Measurements from ENCODE around the gene CHD2. TPM values are rescaled to one million over a fixed set of nuclear protein-coding genes. Genes with fewer than 3 reads are reported as not detected.

The CHD2 gene
- total RNA-seq, 1 experiment from 2014 or later = 63.3 TPM

DNA sequence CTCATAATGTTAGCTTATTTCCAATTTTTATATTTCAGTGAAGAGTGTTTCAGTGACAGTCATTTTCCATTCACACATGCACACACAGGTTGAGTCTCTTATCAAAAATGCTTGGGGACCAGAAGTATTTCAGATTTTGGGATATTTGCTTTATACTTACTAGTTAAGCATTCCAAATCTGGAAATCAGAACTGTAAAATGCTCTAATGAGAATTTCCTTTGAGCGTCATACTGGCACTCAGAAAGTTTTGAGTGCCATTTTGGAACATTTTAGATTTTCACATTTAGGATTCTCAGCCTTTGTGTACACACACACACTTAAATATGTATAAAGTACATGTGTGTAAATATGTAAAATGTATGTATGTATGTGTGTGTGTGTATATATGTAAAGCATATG lies 71.0 kb downstream of the CHD2 start:
- no peak overlapping the region for H3K18ac ChIP-seq (ENCODE audit: insufficient read length, low read depth, low read length)
- DNase-seq = no peak

More for the DNA sequence above, 71.0 kb downstream of the CHD2 start:
- H3K9me3 ChIP-seq (ENCODE audit: control insufficient read depth, low read depth, low read length) = no peaks in the 10 kb centered on the region
- no peak overlapping the region for H2BK5ac ChIP-seq (ENCODE audit: insufficient read length, low read length)
- H2AK5ac ChIP-seq (ENCODE audit: insufficient read length, low read length) = no peak overlapping the region
- H3K4ac ChIP-seq (ENCODE audit: low read depth, low read length) = no peak overlapping the region
- H3K79me1 ChIP-seq (ENCODE audit: insufficient read depth, low read depth, low read length, poor library complexity, severe bottlenecking) = no peaks in the 10 kb centered on the region
- H3K56ac ChIP-seq (ENCODE audit: insufficient read length, low read depth, low read length) = no peak overlapping the region
- H4K8ac ChIP-seq (replicated peaks; ENCODE audit: insufficient read length, low read depth, low read length) = no peak overlapping the region
- no CpG with 5 or more reads among the region's 1 CpG for WGBS (ENCODE audit: extremely low coverage, insufficient read length, low lambda C conversion rate)
- no peaks in the 10 kb centered on the region for H3K79me2 ChIP-seq (ENCODE audit: insufficient read depth, low read length)
- no peak overlapping the region for H2BK15ac ChIP-seq (ENCODE audit: low read depth, low read length)
- H3T11ph ChIP-seq (ENCODE audit: low read length) = no peak overlapping the region
- no peak overlapping the region for H3K27ac Mint-ChIP-seq
- H3K23me2 ChIP-seq (ENCODE audit: insufficient read length, low read depth, low read length, poor library complexity, severe bottlenecking) = no peaks in the 10 kb centered on the region
- H3K9ac ChIP-seq (ENCODE audit: extremely low read depth, insufficient read length, low read length) = no peak overlapping the region
- no peak overlapping the region for H4K91ac ChIP-seq (ENCODE audit: insufficient read length, low read depth, low read length)
- H3K4me3 Mint-ChIP-seq = no peak overlapping the region
- no peaks in the 10 kb centered on the region for H3K4me1 ChIP-seq (ENCODE audit: insufficient read depth, low read length)
- no peak overlapping the region for H3K23ac ChIP-seq (ENCODE audit: insufficient read length, low read depth, low read length)
- H2BK12ac ChIP-seq (ENCODE audit: insufficient read length, low read depth, low read length) = no peak overlapping the region
- no peak overlapping the region for H2AFZ ChIP-seq (ENCODE audit: low read length)
- H2BK20ac ChIP-seq (ENCODE audit: low read depth, low read length, poor library complexity, severe bottlenecking) = no peak overlapping the region
- H3K9me3 Mint-ChIP-seq = no peaks in the 10 kb centered on the region
- no peaks in the 10 kb centered on the region for H3K27me3 ChIP-seq (ENCODE audit: insufficient read depth, low read length)
- no peaks in the 10 kb centered on the region for H3K4me1 Mint-ChIP-seq
- peaks cover 49 to 90% (median 90%) of the 10 kb centered on the region in 3 experiments for H3K36me3 Mint-ChIP-seq (ENCODE audit: insufficient read depth in 1 of 3, low read depth in 3 of 3)
- H3K27me3 Mint-ChIP-seq (ENCODE audit: low read depth) = no peaks in the 10 kb centered on the region
- TF ChIP-seq, protein P1, sequence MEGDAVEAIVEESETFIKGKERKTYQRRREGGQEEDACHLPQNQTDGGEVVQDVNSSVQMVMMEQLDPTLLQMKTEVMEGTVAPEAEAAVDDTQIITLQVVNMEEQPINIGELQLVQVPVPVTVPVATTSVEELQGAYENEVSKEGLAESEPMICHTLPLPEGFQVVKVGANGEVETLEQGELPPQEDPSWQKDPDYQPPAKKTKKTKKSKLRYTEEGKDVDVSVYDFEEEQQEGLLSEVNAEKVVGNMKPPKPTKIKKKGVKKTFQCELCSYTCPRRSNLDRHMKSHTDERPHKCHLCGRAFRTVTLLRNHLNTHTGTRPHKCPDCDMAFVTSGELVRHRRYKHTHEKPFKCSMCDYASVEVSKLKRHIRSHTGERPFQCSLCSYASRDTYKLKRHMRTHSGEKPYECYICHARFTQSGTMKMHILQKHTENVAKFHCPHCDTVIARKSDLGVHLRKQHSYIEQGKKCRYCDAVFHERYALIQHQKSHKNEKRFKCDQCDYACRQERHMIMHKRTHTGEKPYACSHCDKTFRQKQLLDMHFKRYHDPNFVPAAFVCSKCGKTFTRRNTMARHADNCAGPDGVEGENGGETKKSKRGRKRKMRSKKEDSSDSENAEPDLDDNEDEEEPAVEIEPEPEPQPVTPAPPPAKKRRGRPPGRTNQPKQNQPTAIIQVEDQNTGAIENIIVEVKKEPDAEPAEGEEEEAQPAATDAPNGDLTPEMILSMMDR (conservative IDR thresholded peaks at IDR 0.05) = no peak
- no peak overlapping the region for H4K5ac ChIP-seq (ENCODE audit: insufficient read length, low read depth, low read length)
- H4K20me1 ChIP-seq (ENCODE audit: control insufficient read depth, insufficient read depth, insufficient read length) = no peaks in the 10 kb centered on the region
- no peak overlapping the region for H3K27ac ChIP-seq (ENCODE audit: insufficient read length, low read depth, low read length)
- no peak overlapping the region for H3K14ac ChIP-seq (ENCODE audit: insufficient read depth, low read length)
- H2BK120ac ChIP-seq (ENCODE audit: low read depth, low read length, poor library complexity, severe bottlenecking) = no peak overlapping the region
- H3K4me2 ChIP-seq (ENCODE audit: insufficient read depth, insufficient read length, low read length) = no peak overlapping the region

Measured in H9 (cell line).